NCI-H1436 treated with DMSO at 0.1 percent for 48 hours (cell line): ENCODE results near the gene SCYGR2.

Experiments used
- DNase-seq: peaks from one replicate; lab custom pipeline; 2025; lab: John Stamatoyannopoulos, UW

SCYGR2 gene

GRCh38 chr2:227612546-227613271 lies 14.0 kb downstream of the SCYGR2 start:
- DNase-seq = no peak

DNA sequence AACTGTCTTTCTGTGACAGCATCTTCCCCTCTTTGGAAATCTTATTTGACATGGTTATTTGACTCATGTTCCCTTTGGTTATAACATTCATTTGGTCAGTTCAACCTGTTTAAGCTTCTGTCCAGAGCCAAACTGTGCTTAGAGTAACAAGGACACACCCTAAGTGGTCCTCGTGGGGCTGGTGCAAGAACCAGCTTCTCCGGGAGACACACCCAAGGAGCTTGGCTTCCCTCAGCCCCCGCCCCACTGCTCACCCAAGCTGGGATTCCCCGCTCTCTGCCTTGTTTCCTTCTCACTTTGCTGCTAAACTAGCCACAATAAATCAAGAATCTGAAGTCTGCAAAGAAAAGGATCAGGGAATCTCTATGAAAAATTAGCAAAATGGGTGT lies 14.6 kb downstream of the SCYGR2 start:
- DNase-seq = no peak

DNA sequence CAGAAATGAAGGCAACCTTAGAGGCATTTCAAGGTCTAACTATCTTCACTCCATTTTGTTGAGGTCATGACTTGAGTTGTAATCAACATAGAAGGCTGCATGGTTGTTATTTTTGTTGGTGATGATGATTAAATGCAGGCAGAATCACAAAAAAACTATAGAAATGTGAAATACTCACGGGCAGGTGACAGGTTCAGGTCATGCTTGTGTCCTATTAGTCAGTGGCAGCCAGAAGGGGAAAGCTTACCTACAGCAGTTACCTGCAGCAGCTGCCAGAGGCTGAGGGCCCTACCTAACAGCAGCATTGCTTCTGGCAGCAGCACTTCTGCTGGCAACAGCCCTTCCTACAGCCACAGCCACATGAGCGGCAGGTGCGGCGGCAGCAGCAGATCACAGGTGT lies 15.6 kb downstream of the SCYGR2 start:
- no peak for DNase-seq

GRCh38 chr2:227614740-227615139 lies 16.0 kb downstream of the SCYGR2 start, which contains the start of gene SCYGR3:
Gene SCYGR3, minus strand, starts transcription at chr2:227614840. Its CDS starts 0 bp downstream, at chr2:227614840.
- DNase-seq = no peak

DNA sequence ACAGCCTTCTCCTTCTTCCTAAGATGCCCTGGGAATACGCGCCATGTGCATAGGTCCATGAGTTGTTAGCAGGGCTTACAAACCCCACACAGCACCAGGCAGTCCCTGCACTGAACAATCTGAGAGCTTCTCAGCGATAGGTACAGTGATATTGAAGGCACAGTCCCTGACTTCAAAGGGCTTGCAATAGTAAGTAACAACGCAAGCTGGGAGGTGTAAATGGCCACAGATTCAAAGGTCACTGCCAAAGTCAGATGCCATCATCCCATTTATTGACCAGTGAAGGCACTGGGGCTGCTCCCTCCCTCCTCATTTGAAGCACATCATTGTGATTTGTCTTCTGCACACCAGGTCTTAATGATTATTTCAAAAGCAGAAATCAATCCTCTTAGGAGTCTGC lies 16.5 kb downstream of the SCYGR2 start:
- no peak for DNase-seq

GRCh38 chr2:227615906-227616305 lies 17.2 kb downstream of the SCYGR2 start:
- no peak for DNase-seq

DNA sequence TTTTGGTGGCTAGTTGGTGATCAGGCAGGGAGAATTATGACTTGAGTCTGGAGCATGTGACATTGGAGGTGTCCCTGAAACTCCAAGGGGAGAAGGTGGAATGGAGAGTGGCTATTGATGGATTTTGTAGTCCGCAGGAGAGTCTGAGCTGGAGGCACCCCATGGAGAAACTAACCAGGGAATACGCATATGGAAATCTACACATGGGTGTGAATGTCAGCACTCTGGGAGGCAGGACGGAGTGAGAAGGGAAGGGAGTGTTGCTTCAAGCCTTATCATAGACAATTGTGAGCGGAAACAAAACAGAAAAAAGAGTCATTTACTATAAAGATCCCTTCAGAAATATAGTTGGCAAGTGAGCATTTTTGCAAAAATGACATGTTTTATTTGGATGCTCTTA lies 17.9 kb downstream of the SCYGR2 start:
- no peak for DNase-seq

DNA sequence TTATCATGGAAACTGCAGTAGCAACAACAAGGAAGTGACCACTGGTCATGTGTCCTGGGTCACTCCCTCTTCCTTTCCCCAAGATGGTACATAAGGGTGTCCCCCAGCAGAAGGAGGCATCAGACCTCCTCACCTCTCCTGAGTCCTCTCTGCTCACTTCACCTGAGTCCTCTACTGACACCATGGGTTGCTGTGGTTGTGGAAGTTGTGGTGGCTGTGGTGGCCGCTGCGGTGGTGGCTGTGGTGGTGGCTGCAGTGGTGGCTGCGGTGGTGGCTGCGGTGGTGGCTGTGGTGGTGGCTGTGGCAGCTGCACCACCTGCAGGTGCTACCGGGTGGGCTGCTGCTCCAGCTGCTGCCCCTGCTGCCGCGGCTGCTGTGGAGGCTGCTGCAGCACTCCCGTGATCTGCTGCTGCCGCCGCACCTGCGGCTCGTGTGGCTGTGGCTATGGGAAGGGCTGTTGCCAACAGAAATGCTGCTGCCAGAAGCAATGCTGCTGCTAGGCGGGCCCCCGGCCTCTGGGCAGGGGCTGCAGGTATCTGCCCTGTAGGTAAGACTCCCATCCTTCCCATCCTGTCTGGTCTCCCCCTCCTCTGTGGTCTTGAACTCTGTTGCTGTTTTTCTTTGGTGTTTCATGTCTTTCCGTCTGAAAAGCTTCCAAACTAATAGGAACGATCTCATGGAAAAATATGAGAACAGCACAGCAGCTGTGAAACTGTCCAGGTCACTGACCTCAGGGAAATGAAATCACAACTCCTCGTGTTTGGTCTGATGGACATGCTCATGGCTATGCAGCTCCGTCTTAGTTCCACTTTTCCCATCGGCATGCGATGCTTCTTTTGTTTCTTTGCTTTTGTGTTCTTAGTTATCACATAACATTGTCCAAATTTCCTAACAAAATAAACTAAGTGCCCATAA lies 18.9 kb downstream of the SCYGR2 start, which contains the start of gene SCYGR4:
Gene SCYGR4 (plus strand): TSS at position 183 of the 915 bp plus-strand sequence. CDS start 0 bp downstream, at position 183.
- DNase-seq = no peak

GRCh38 chr2:227623226-227623625 lies 24.5 kb downstream of the SCYGR2 start:
- DNase-seq = no peak

- no peak for DNase-seq
Measured at GRCh38 chr2:227625420-227625819, 26.7 kb downstream of the SCYGR2 start.

- DNase-seq = no peak
Measured at GRCh38 chr2:227626580-227627151, 28.0 kb downstream of the SCYGR2 start.

GRCh38 chr2:227627769-227628168 lies 29.1 kb downstream of the SCYGR2 start:
- DNase-seq = no peak

DNA sequence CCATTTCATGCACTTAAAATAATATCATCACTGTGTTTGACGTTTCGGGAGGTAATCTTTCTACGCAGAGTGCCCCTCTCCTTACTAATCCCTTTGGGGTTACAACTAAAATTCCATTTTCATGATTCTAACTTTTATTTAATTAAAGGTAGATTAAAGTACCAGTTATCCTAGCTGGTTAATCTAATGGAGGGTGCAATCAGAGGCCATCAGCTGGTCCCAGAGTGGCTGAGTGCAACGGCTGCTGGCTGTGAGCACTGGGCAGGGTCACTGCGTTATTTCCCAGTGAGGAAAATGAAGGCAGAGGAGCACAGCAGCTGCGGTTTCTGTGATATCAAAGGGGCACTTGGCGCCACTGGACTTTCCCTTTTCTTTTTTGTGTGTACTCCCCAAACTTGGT lies 30.7 kb downstream of the SCYGR2 start:
- DNase-seq = no peak

- DNase-seq = no peak
Measured at GRCh38 chr2:227630322-227630721, 31.6 kb downstream of the SCYGR2 start.

- no peak for DNase-seq
Measured at GRCh38 chr2:227632827-227633226, 34.1 kb downstream of the SCYGR2 start.

DNA sequence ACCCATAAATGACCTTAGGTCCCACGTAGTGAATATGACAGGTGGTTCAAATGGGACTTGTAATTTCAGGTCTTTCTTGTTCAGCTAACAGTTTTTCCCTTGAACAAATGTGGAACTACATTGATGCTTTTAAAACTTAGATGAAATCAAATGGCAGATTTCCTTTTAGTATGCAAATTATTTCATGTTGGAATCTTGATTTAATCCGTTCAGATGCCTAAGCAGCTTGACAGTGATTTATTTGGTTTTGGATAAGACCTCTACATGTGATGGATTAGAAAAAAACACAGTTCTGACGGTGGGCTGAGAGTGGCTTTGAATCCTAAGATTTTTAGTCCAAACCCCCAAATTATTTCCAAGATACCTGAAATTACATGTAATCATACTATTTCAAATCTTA lies 35.5 kb downstream of the SCYGR2 start:
- no peak for DNase-seq

DNA sequence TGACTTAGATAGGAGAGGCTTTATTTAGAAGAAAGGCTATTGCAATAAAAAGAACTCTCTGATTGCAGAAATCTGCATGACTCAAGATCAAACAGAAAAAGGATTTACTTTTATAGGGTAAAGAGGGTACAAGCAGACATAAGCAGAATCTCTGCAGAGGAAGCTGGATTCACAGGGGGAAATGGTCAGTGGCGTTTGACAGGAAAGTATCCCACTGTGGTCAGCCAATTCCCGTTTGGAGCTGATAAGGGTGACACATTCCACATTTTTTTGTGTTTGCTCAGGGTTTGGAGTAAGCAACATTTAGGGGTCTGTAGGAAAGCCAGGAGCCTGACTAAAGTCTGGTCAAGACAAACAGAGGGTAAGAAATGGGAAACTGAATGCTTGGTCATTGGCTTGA lies 44.0 kb downstream of the SCYGR2 start:
- no peak for DNase-seq

GRCh38 chr2:227643990-227644551 lies 45.4 kb downstream of the SCYGR2 start:
- no peak for DNase-seq
